ENCODE data around the gene DTX2.
"Not testable (repeated sequence)": the region's sequence is repeated elsewhere in the genome, so short reads cannot be mapped to it uniquely, and the experiment has no call there.

GRCh38 chr7:76487969-76488368, 26.5 kb downstream of the DTX2 start:
- TF ChIP-seq, protein P1, sequence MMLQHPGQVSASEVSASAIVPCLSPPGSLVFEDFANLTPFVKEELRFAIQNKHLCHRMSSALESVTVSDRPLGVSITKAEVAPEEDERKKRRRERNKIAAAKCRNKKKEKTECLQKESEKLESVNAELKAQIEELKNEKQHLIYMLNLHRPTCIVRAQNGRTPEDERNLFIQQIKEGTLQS (IDR thresholded peaks at IDR 0.05), result not testable (repeated sequence)
- TF ChIP-seq, protein P2, sequence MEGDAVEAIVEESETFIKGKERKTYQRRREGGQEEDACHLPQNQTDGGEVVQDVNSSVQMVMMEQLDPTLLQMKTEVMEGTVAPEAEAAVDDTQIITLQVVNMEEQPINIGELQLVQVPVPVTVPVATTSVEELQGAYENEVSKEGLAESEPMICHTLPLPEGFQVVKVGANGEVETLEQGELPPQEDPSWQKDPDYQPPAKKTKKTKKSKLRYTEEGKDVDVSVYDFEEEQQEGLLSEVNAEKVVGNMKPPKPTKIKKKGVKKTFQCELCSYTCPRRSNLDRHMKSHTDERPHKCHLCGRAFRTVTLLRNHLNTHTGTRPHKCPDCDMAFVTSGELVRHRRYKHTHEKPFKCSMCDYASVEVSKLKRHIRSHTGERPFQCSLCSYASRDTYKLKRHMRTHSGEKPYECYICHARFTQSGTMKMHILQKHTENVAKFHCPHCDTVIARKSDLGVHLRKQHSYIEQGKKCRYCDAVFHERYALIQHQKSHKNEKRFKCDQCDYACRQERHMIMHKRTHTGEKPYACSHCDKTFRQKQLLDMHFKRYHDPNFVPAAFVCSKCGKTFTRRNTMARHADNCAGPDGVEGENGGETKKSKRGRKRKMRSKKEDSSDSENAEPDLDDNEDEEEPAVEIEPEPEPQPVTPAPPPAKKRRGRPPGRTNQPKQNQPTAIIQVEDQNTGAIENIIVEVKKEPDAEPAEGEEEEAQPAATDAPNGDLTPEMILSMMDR (IDR thresholded peaks at IDR 0.05; ENCODE audit: low read depth, low read length, missing input control), result not testable (repeated sequence)
- not testable (repeated sequence) for TF ChIP-seq RXRA (IDR thresholded peaks at IDR 0.05); SP1 (IDR thresholded peaks at IDR 0.05); YY1 (IDR thresholded peaks at IDR 0.05); MAX (IDR thresholded peaks at IDR 0.05); TAF1 (conservative IDR thresholded peaks at IDR 0.05); EGR1 (IDR thresholded peaks at IDR 0.05; ENCODE audit: low read depth in 2 of 2)

Data from liver (tissue), 3 donors.